Putamen (tissue), 1 donor: ENCODE data around the gene WDR77.

Experiments used
- DNase-seq: peaks from one replicate; pipeline ENCODE4 v3.0.0-alpha.2; 2016; ENCODE audit warnings: low spot score

WDR77 gene

GRCh38 chr1:111448918-111449702 is at the start of gene WDR77, which contains the start of gene ATP5PB:
Gene WDR77 (minus strand): TSS chr1:111449256. CDS start chr1:111449169, 87 bp downstream.
Gene ATP5PB (plus strand): TSS chr1:111449464. CDS start chr1:111449542, 78 bp downstream.
- DNase-seq: peak; percentile 98

GRCh38 chr1:111497592-111497991 is 48.5 kb upstream of the WDR77 start:
- DNase-seq: no peak

GRCh38 chr1:111496398-111496797 is 47.3 kb upstream of the WDR77 start:
- DNase-seq: no peak

- no peak for DNase-seq
Measured at GRCh38 chr1:111491070-111491469, 42.0 kb upstream of the WDR77 start.

- DNase-seq: no peak
Measured at GRCh38 chr1:111490220-111490619, 41.2 kb upstream of the WDR77 start.

GRCh38 chr1:111489604-111490003 is 40.5 kb upstream of the WDR77 start:
- no peak for DNase-seq

GRCh38 chr1:111488669-111489068 is 39.6 kb upstream of the WDR77 start:
- DNase-seq: no peak

- no peak for DNase-seq
Measured at GRCh38 chr1:111487133-111487532, 38.1 kb upstream of the WDR77 start.

- no peak for DNase-seq
Measured at GRCh38 chr1:111486431-111486830, 37.4 kb upstream of the WDR77 start.

- no peak for DNase-seq
Measured at GRCh38 chr1:111484391-111485026, 35.5 kb upstream of the WDR77 start.

GRCh38 chr1:111483876-111484275 is 34.8 kb upstream of the WDR77 start:
- DNase-seq: no peak

GRCh38 chr1:111483166-111483565 is 34.1 kb upstream of the WDR77 start:
- DNase-seq: no peak

GRCh38 chr1:111481387-111482221 is 32.5 kb upstream of the WDR77 start:
- DNase-seq: peak; percentile 74

- DNase-seq: no peak
Measured at GRCh38 chr1:111480674-111481073, 31.6 kb upstream of the WDR77 start.

GRCh38 chr1:111476761-111477309 is 27.8 kb upstream of the WDR77 start:
- DNase-seq: no peak

- DNase-seq: no peak
Measured at GRCh38 chr1:111476214-111476613, 27.2 kb upstream of the WDR77 start.

GRCh38 chr1:111475701-111476100 is 26.6 kb upstream of the WDR77 start:
- DNase-seq: no peak

- no peak for DNase-seq
Measured at GRCh38 chr1:111474521-111474920, 25.5 kb upstream of the WDR77 start.

- DNase-seq: no peak
Measured at GRCh38 chr1:111474106-111474505, 25.1 kb upstream of the WDR77 start.

- DNase-seq: no peak
Measured at GRCh38 chr1:111471538-111471937, 22.5 kb upstream of the WDR77 start.

GRCh38 chr1:111471012-111471411 is 22.0 kb upstream of the WDR77 start:
- peak; percentile 51 for DNase-seq

- DNase-seq: no peak
Measured at GRCh38 chr1:111470596-111470995, 21.5 kb upstream of the WDR77 start.
